ENCODE measurements around the gene PERP.

DNA sequence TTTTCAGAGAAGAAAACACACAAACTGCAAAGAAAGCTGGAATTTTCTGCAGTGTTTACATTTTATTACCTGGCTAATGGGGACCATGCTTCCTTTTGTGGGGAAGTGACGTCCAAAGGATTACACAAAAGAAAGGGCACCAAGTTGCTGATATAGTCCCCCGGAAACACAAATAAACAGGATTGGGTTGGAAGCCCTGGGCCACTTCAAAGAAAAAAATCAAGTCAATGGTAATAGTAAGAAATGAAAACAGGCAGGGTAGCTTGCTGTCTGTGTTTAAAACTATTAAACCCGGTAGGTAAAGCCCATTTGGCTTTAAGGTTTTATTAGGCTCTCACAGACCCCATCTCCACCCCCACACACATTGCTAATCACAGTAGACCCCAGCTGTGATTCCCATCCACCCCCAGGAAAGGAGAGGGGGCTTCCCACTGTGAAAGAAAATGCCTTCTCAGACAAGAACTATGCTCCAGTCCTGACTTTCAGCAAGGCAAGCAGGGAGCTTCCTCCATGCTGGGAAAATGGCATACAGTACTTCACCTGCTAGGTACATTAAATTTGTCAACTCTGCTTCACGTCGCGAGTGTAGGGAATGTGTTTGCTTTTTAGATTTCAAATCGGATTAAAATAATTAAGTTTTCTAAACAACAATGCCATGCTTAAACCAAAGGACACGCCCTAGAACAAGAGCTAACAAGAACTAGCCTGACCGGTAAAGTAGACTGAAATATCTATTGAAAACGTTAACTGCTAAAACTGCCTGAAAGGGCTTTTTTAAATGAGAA, 1.1 kb downstream of the PERP start:
- TF ChIP-seq POLR2A (IDR thresholded peaks at IDR 0.05; ENCODE audit: low read length) (no peak), GATA1 (IDR thresholded peaks at IDR 0.05; ENCODE audit: low read depth, low read length) (no peak)

All from erythroblast (primary cell).